ENCODE data around the gene OBSL1. TPM values are rescaled to one million over a fixed set of nuclear protein-coding genes. Genes with fewer than 3 reads are reported as not detected.

The OBSL1 gene
- total RNA-seq, 1 donor from 2014 or later: 87.2 TPM

DNA sequence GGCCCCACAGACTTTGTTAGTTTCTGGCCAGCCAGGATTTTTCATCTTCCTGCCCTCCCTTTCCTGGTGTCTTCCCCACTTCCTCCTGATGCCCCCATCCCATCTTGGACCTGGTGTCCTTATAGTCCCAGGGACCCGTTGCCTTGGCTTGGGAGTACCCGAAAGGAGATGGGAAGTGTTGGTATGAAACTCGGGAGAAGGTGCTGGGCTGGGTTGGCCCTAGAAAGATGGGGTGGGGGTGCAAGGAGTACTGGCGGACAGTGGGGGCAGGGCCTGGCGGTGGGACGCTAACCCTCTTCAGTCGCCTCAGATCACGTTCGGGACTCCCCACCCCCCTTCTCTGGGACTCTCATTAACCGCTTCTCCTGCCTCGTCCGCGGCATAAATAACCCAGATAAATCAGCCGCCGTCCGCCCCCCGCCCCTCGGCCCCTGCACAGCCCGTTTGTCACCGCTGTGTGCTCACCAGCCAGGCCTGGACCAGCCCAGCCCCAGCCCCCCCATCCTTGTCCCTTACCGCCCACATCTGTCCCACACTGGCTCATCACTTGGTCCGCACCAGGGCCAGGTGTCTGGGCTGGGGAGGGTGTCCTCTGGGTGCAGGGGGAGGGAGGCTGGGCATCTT is 60.7 kb downstream of the OBSL1 start:
- H3K4me3 ChIP-seq (ENCODE audit: low read length in 3 of 3): no peak overlapping the region
- peaks cover 18 to 20% (median 19%) of the 10 kb centered on the region in 3 donors for H3K4me1 ChIP-seq (ENCODE audit: control insufficient read depth in 3 of 3, insufficient read depth in 3 of 3, low read length in 3 of 3)

DNA sequence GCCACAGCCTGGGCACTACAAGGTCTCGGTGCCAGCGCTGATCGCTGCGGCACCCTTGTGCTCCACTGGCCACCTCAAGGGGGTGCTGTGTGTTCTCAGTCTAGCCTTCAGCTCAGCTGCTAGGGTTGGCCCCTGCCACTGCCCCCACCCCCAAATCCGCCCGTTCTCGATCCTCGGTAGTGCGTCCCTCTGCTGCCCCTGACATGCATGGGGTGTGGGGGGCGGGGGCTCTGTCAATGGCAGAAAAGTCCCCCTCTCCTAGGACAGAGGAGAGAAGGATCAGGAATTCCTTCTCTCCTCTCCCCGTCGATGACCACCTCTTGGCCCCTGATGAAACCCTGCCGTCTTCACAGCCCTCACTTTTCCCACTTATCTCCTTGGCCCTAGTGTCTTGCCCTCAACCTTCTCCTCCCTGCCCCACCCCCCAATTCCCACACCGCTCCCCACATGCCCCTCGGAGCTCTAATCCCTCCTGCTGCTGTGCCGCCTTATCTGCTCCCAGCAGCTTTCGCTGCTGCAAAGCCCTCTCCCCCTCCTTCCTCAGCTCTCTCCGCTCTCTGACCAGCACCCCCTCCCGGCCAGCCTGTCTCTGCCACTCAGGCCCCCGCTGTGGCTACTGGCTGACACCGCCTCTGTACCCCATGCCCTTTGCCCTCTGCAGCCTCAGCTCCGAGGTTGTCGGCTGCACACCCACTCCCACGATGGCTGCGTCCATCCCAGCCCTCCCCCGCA is 61.4 kb downstream of the OBSL1 start:
- Histone ChIP-seq H3K4me1 (ENCODE audit: control insufficient read depth in 3 of 3, insufficient read depth in 3 of 3, low read length in 3 of 3) (peaks cover 18 to 20% (median 19%) of the 10 kb centered on the region in 3 donors), H3K9ac (ENCODE audit: low read depth in 1 of 3, low read length in 3 of 3) (peak overlapping the region in 1 of 3 donors; percentile 62), H3K36me3 (ENCODE audit: control insufficient read depth in 3 of 3, insufficient read depth in 3 of 3, low read length in 3 of 3) (peaks cover 9 to 15% (median 13%) of the 10 kb centered on the region in 3 donors), H3K4me3 (ENCODE audit: low read length in 3 of 3) (peak overlapping the region in 2 of 3 donors; percentile 27 to 58), H3K27me3 (ENCODE audit: control insufficient read depth in 3 of 3, insufficient read depth in 3 of 3, low read length in 3 of 3) (peaks cover 26 to 57% (median 33%) of the 10 kb centered on the region in 3 donors), H3K27ac (ENCODE audit: low read depth, low read length) (no peak overlapping the region), H3K9me3 (ENCODE audit: control insufficient read depth in 3 of 3, low read length in 3 of 3) (no peaks in the 10 kb centered on the region)

More for the DNA sequence above, 60.7 kb downstream of the OBSL1 start:
- H3K27ac ChIP-seq (ENCODE audit: low read depth, low read length): no peak overlapping the region
- no peak overlapping the region for H3K9ac ChIP-seq (ENCODE audit: low read depth in 1 of 3, low read length in 3 of 3)
- peaks cover 9 to 12% (median 10%) of the 10 kb centered on the region in 3 donors for H3K36me3 ChIP-seq (ENCODE audit: control insufficient read depth in 3 of 3, insufficient read depth in 3 of 3, low read length in 3 of 3)
- H3K9me3 ChIP-seq (ENCODE audit: control insufficient read depth in 3 of 3, low read length in 3 of 3): no peaks in the 10 kb centered on the region
- peaks cover 26 to 63% (median 37%) of the 10 kb centered on the region in 3 donors for H3K27me3 ChIP-seq (ENCODE audit: control insufficient read depth in 3 of 3, insufficient read depth in 3 of 3, low read length in 3 of 3)

DNA sequence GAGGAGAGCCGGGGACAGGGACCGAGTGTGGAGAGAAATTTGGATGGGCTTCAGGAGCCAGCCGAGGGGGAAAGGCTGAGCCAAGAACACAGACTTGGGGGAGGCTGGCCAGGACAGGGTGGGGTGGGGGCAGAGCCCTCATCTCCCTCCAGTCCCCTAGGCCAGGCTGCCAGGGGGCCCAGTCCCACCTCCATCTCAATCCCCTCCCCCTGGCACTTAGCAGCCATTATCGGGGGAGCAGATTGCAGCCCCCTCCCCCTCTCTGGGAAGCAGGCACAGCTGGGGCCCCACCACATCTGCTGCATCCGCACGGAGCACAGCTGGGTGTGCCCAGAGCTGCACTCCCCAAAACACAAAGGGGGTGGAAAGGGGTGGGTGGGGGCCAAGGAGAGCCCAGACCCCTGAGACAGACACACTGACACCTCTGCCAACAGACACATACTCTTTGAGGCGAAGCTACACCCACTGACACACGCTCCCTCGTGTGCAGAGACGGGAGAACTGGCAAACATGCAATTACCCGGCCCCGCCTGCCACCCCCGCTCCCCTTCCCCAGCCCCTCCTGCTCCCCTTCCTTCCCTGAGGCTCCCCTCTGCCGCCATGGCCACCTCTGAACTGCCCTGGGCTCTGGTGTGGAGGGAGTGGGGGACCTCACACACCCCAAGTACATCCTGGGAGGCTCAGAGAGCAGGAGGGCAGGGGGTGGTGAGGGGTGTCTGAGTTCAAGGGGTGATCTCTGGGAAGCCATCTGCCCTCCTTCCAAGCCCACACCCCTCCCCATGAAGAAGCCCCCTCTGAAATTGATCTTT is 62.2 kb downstream of the OBSL1 start:
- peaks cover 22 to 50% (median 27%) of the 10 kb centered on the region in 3 donors for H3K27me3 ChIP-seq (ENCODE audit: control insufficient read depth in 3 of 3, insufficient read depth in 3 of 3, low read length in 3 of 3)
- H3K9ac ChIP-seq (ENCODE audit: low read depth in 1 of 3, low read length in 3 of 3): peak overlapping the region in 1 of 3 donors; percentile 62
- H3K36me3 ChIP-seq (ENCODE audit: control insufficient read depth in 3 of 3, insufficient read depth in 3 of 3, low read length in 3 of 3): peaks cover 13 to 23% (median 18%) of the 10 kb centered on the region in 3 donors
- H3K4me3 ChIP-seq (ENCODE audit: low read length in 3 of 3): no peak overlapping the region
- H3K9me3 ChIP-seq (ENCODE audit: control insufficient read depth in 3 of 3, low read length in 3 of 3): no peaks in the 10 kb centered on the region
- H3K27ac ChIP-seq (ENCODE audit: low read depth, low read length): no peak overlapping the region
- peaks cover 13 to 17% (median 14%) of the 10 kb centered on the region in 3 donors for H3K4me1 ChIP-seq (ENCODE audit: control insufficient read depth in 3 of 3, insufficient read depth in 3 of 3, low read length in 3 of 3)

DNA sequence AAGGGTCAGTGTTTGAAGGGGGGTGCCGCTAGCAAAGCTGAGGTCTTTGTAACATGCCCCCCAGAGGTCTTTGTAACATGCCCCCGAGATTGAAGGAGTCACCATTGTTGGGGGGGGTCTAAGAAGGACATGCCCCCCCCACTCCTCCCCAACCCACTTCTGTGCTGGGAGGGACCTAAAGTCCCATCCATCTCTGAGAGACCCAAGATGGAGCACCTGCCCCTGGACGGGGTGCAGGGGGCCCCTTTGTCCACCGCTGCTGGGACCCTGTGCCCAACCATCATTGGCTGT is 63.0 kb downstream of the OBSL1 start:
- Histone ChIP-seq H3K36me3 (ENCODE audit: control insufficient read depth in 3 of 3, insufficient read depth in 3 of 3, low read length in 3 of 3) (peaks cover 20 to 31% (median 26%) of the 10 kb centered on the region in 3 donors), H3K4me3 (ENCODE audit: low read length in 3 of 3) (no peak overlapping the region), H3K9ac (ENCODE audit: low read depth in 1 of 3, low read length in 3 of 3) (no peak overlapping the region), H3K4me1 (ENCODE audit: control insufficient read depth in 3 of 3, insufficient read depth in 3 of 3, low read length in 3 of 3) (peaks cover 9 to 12% (median 11%) of the 10 kb centered on the region in 3 donors), H3K27me3 (ENCODE audit: control insufficient read depth in 3 of 3, insufficient read depth in 3 of 3, low read length in 3 of 3) (peaks cover 17 to 42% (median 19%) of the 10 kb centered on the region in 3 donors), H3K27ac (ENCODE audit: low read depth, low read length) (no peak overlapping the region), H3K9me3 (ENCODE audit: control insufficient read depth in 3 of 3, low read length in 3 of 3) (no peaks in the 10 kb centered on the region)

DNA sequence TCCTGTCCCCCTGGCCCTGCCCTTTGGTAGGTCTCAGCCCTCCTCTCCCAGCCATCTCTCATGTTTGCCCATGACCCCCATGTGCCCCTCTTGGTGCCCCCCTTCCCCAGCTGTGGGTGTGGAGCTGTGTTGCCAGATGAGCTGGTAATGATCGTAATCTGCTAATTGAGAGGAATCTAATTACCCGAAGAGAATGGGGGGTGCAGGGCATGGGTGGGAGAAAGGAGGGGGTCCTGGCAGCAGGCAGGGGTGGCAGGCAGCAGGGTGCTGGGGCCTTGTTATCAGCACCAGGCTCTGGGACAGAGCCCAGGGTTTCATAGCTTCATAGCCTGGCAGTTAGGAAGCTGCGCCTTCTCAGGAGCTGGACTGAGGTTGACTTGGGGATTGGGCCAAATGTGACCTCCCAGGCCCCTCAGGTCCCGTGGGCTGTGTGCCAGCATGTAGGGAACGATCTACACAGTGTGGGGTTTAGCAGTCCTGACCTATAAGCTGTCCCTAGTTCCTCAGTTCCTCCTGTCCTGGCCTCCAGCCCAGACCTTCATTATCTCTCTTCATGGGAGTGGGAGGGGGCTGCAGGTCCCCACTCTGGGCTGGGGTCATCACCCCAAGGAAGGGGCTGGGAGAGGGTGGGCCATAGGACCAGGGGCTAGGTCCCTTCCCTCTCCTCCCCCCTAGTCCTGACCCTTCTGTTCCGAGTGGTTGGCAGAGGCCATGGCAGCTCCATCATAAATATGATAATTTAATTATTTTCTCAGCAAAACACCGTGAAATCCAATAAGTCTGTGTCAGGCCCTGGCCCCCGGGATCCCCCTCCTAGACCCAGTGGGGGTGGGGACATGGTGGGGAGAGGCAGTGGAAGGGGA is 63.5 kb downstream of the OBSL1 start:
- no peak overlapping the region for H3K4me3 ChIP-seq (ENCODE audit: low read length in 3 of 3)
- H3K9ac ChIP-seq (ENCODE audit: low read depth in 1 of 3, low read length in 3 of 3): no peak overlapping the region
- peaks cover 9 to 12% (median 11%) of the 10 kb centered on the region in 3 donors for H3K4me1 ChIP-seq (ENCODE audit: control insufficient read depth in 3 of 3, insufficient read depth in 3 of 3, low read length in 3 of 3)
- no peak overlapping the region for H3K27ac ChIP-seq (ENCODE audit: low read depth, low read length)
- peaks cover 20 to 33% (median 28%) of the 10 kb centered on the region in 3 donors for H3K36me3 ChIP-seq (ENCODE audit: control insufficient read depth in 3 of 3, insufficient read depth in 3 of 3, low read length in 3 of 3)
- H3K27me3 ChIP-seq (ENCODE audit: control insufficient read depth in 3 of 3, insufficient read depth in 3 of 3, low read length in 3 of 3): peaks cover 14 to 36% (median 14%) of the 10 kb centered on the region in 3 donors
- no peaks in the 10 kb centered on the region for H3K9me3 ChIP-seq (ENCODE audit: control insufficient read depth in 3 of 3, low read length in 3 of 3)

DNA sequence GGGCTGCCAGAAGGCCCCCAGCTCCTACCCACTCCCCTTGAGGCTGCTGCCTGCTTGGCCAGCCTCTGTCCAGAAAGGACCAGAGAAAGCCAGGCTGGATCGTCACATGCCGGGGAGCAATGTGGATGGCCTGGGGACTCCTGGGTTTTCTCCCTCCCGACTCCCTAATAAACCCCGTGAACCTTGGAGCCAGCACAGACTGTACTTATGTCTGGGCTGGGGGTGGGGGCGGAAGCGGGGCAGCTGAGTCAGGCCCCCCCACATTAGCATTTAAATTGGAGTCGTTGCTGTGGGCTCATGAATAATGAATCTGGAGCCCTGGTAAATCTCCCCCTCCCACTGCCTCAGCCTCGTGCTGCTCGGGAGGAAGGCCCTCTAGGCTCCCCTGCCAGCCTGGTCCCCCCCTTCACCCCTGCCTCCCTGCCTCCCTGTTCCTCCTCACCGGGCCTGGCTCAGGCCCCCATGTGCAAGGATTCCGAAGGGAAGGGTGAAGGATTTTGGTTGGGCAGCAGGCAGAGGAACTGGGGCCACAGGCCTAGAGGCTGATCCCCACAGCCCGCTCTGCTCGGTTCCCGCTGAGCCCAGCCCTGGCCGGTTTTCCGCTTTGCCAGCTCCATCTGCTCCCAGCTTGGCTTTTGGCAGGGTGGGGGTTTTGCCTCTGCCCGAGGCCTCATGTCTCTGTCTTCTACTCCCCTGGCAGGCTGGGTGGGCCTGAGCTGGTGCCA is 64.4 kb downstream of the OBSL1 start:
- Histone ChIP-seq H3K36me3 (ENCODE audit: control insufficient read depth in 3 of 3, insufficient read depth in 3 of 3, low read length in 3 of 3) (peaks cover 26 to 40% (median 28%) of the 10 kb centered on the region in 3 donors), H3K4me1 (ENCODE audit: control insufficient read depth in 3 of 3, insufficient read depth in 3 of 3, low read length in 3 of 3) (peaks cover 9 to 12% (median 9%) of the 10 kb centered on the region in 3 donors), H3K9ac (ENCODE audit: low read depth in 1 of 3, low read length in 3 of 3) (no peak overlapping the region), H3K4me3 (ENCODE audit: low read length in 3 of 3) (no peak overlapping the region), H3K9me3 (ENCODE audit: control insufficient read depth in 3 of 3, low read length in 3 of 3) (no peaks in the 10 kb centered on the region), H3K27ac (ENCODE audit: low read depth, low read length) (no peak overlapping the region), H3K27me3 (ENCODE audit: control insufficient read depth in 3 of 3, insufficient read depth in 3 of 3, low read length in 3 of 3) (peaks cover 7 to 28% (median 8%) of the 10 kb centered on the region in 3 donors)

DNA sequence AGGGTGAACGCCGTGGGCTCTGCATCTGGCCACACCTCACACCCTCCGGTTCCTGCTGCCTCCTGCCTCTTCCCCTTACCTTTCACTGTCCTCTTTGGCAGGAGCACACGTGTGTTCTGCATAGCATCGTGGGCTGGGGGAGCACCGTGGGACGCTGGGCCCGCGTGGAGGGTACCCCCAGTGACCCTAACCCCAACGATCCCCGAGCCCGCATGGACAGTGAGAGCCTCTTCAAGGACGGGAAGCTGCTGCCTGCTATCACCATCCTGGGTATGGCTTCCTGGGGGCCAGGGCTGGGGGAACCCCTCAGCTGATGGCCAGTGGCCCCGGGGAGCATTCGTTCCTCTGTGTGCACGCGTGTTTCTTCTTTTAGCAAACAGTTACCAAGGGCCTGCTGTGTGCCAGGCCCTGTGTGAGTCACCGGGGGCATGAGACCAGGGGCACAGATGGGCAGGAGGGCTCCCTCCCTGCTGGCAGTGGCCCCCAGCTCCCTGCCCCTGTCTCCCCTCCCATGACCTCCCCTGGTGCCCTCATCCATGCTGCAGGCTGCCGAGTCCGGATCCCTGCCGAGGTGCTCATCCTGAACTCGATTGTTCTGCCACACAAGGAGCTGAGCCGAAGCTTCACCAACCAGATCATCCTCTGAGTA is 65.1 kb downstream of the OBSL1 start:
- Histone ChIP-seq H3K27me3 (ENCODE audit: control insufficient read depth in 3 of 3, insufficient read depth in 3 of 3, low read length in 3 of 3) (peaks cover 5 to 23% (median 7%) of the 10 kb centered on the region in 3 donors), H3K9me3 (ENCODE audit: control insufficient read depth in 3 of 3, low read length in 3 of 3) (no peaks in the 10 kb centered on the region), H3K4me3 (ENCODE audit: low read length in 3 of 3) (no peak overlapping the region), H3K36me3 (ENCODE audit: control insufficient read depth in 3 of 3, insufficient read depth in 3 of 3, low read length in 3 of 3) (peaks cover 28 to 47% (median 31%) of the 10 kb centered on the region in 3 donors), H3K27ac (ENCODE audit: low read depth, low read length) (no peak overlapping the region), H3K4me1 (ENCODE audit: control insufficient read depth in 3 of 3, insufficient read depth in 3 of 3, low read length in 3 of 3) (peaks cover 9 to 12% (median 9%) of the 10 kb centered on the region in 3 donors), H3K9ac (ENCODE audit: low read depth in 1 of 3, low read length in 3 of 3) (no peak overlapping the region)

DNA sequence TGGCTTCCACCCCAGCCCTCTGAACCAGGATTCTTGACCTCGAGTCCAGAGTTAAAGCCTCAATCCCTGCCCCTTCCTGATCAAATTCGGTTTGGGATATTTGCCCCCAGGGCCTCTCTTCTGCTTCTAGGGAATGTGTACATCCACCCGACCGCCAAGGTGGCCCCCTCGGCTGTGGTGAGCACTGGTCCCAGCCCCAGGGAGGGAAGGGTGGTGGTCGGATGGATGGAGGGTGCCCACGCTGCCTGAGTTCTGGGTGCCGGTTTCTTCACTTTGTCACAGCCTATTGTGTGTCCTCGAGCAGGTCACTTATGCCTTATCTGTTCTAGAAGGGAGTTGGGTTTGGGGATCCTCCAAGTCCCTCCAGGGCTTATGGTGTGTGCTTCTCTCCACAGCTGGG is 65.8 kb downstream of the OBSL1 start:
- Histone ChIP-seq H3K27ac (ENCODE audit: low read depth, low read length) (no peak overlapping the region), H3K9ac (ENCODE audit: low read depth in 1 of 3, low read length in 3 of 3) (no peak overlapping the region), H3K36me3 (ENCODE audit: control insufficient read depth in 3 of 3, insufficient read depth in 3 of 3, low read length in 3 of 3) (peaks cover 28 to 48% (median 32%) of the 10 kb centered on the region in 3 donors), H3K9me3 (ENCODE audit: control insufficient read depth in 3 of 3, low read length in 3 of 3) (no peaks in the 10 kb centered on the region), H3K4me1 (ENCODE audit: control insufficient read depth in 3 of 3, insufficient read depth in 3 of 3, low read length in 3 of 3) (peaks cover 9 to 12% (median 9%) of the 10 kb centered on the region in 3 donors), H3K4me3 (ENCODE audit: low read length in 3 of 3) (no peak overlapping the region), H3K27me3 (ENCODE audit: control insufficient read depth in 3 of 3, insufficient read depth in 3 of 3, low read length in 3 of 3) (peaks cover 5 to 18% (median 6%) of the 10 kb centered on the region in 3 donors)
